NOMO-1 treated with dmso at 0.1 percent for 144 hours (cell line): Measurements from ENCODE around the gene LRIT3.
"Not testable (repeated sequence)": the region's sequence is repeated elsewhere in the genome, so short reads cannot be mapped to it uniquely, and the experiment has no call there.

ENCODE experiments used
- DNase-seq: peaks from one replicate; lab custom pipeline; 2025; ENCODE audit not compliant: unreplicated experiment; lab: John Stamatoyannopoulos, UW

The LRIT3 gene

GRCh38 chr4:109846395-109847098 lies 1.4 kb upstream of the LRIT3 start:
- no peak for DNase-seq

- no peak for DNase-seq
Observed at GRCh38 chr4:109848501-109848900, 594 bp downstream of the LRIT3 start.

GRCh38 chr4:109850601-109851000 lies 2.7 kb downstream of the LRIT3 start:
- no peak for DNase-seq

- not testable (repeated sequence) for DNase-seq
Observed at GRCh38 chr4:109859426-109860300, 11.8 kb downstream of the LRIT3 start.

- no peak for DNase-seq
Observed at GRCh38 chr4:109861271-109861670, 13.4 kb downstream of the LRIT3 start.

GRCh38 chr4:109861916-109862511 lies 14.1 kb downstream of the LRIT3 start:
- DNase-seq: no peak

- no peak for DNase-seq
Observed at GRCh38 chr4:109864134-109864533, 16.2 kb downstream of the LRIT3 start.

- DNase-seq: no peak
Observed at GRCh38 chr4:109870061-109870460, 22.2 kb downstream of the LRIT3 start.

GRCh38 chr4:109872065-109872464 lies 24.2 kb downstream of the LRIT3 start:
- DNase-seq: no peak

- no peak for DNase-seq
Observed at GRCh38 chr4:109872950-109873656, 25.2 kb downstream of the LRIT3 start.

GRCh38 chr4:109873791-109874514 lies 26.0 kb downstream of the LRIT3 start:
- no peak for DNase-seq

GRCh38 chr4:109875106-109875505 lies 27.2 kb downstream of the LRIT3 start:
- no peak for DNase-seq

GRCh38 chr4:109875553-109875952 lies 27.6 kb downstream of the LRIT3 start:
- not testable (repeated sequence) for DNase-seq

GRCh38 chr4:109876634-109877265 lies 28.8 kb downstream of the LRIT3 start:
- DNase-seq: no peak

- no peak for DNase-seq
Observed at GRCh38 chr4:109877400-109877799, 29.5 kb downstream of the LRIT3 start.

GRCh38 chr4:109878355-109878754 lies 30.4 kb downstream of the LRIT3 start:
- no peak for DNase-seq

- no peak for DNase-seq
Observed at GRCh38 chr4:109879081-109879480, 31.2 kb downstream of the LRIT3 start.

- DNase-seq: no peak
Observed at GRCh38 chr4:109879636-109880314, 31.9 kb downstream of the LRIT3 start.

GRCh38 chr4:109886303-109886702 lies 38.4 kb downstream of the LRIT3 start:
- DNase-seq: no peak

- DNase-seq: no peak
Observed at GRCh38 chr4:109887071-109887470, 39.2 kb downstream of the LRIT3 start.
